NT2/D1 (cell line): ENCODE measurements around the gene CKMT2.

Experiments
- DNase-seq: peaks from one replicate; pipeline ENCODE4 v3.0.0-alpha.2; 2011; ENCODE audit warnings: low read depth, low spot score
- H3K27me3 ChIP-seq: 2 replicates; pipeline ENCODE4 v1.6.0; 2011; ENCODE audit warnings: mild to moderate bottlenecking; ENCODE audit not compliant: insufficient read length, insufficient read depth
- H3K36me3 ChIP-seq: 2 replicates; pipeline ENCODE4 v1.6.1; 2011; ENCODE audit warnings: mild to moderate bottlenecking, low read length, mixed read lengths; ENCODE audit not compliant: insufficient read depth, insufficient read length
- H3K4me1 ChIP-seq: 2 replicates; pipeline ENCODE4 v1.5.1; 2011; ENCODE audit not compliant: insufficient read depth, insufficient read length
- H3K4me3 ChIP-seq: 2 replicates; pipeline ENCODE4 v1.5.1; 2011; ENCODE audit warnings: low read depth; ENCODE audit not compliant: insufficient read length
- H3K9ac ChIP-seq: 2 replicates; pipeline ENCODE4 v1.6.0; 2011; ENCODE audit warnings: low read depth; ENCODE audit not compliant: insufficient read length
- H3K9me3 ChIP-seq: 2 replicates; pipeline ENCODE4 v1.5.1; 2011; ENCODE audit warnings: mild to moderate bottlenecking, low read length; ENCODE audit not compliant: insufficient read depth
- SUZ12 ChIP-seq: IDR thresholded peaks from 2 replicates; pipeline ENCODE4 v1.6.1; 2011; ENCODE audit not compliant: insufficient read length, insufficient read depth; ENCODE audit errors: extremely low read depth
- YY1 ChIP-seq: IDR thresholded peaks from 2 replicates; pipeline ENCODE4 v1.6.1; 2011; ENCODE audit not compliant: insufficient read length, insufficient read depth
- ZNF274 ChIP-seq: IDR thresholded peaks from 2 replicates; pipeline ENCODE4 v1.6.1; 2011; ENCODE audit warnings: mild to moderate bottlenecking, low read depth, low read length

CKMT2 gene

GRCh38 chr5:81219389-81219788 is 13.7 kb upstream of the CKMT2 start:
- Histone ChIP-seq H3K4me1 (no peaks in the 10 kb centered on the region), H3K9me3 (no peaks in the 10 kb centered on the region), H3K36me3 (no peaks in the 10 kb centered on the region), H3K27me3 (no peaks in the 10 kb centered on the region), H3K4me3 (no peak overlapping the region), H3K9ac (no peak overlapping the region)
- no peak for DNase-seq
- TF ChIP-seq ZNF274 (no peak), SUZ12 (no peak), YY1 (no peak)

GRCh38 chr5:81222285-81222684 is 10.8 kb upstream of the CKMT2 start:
- no peak for TF ChIP-seq ZNF274
- no peaks in the 10 kb centered on the region for H3K36me3 ChIP-seq
- H3K4me1 ChIP-seq = no peaks in the 10 kb centered on the region
- no peak overlapping the region for H3K9ac ChIP-seq
- H3K4me3 ChIP-seq = no peak overlapping the region
- DNase-seq = no peak
- H3K27me3 ChIP-seq = no peaks in the 10 kb centered on the region
- no peaks in the 10 kb centered on the region for H3K9me3 ChIP-seq

- H3K9ac ChIP-seq = no peak overlapping the region
- H3K4me1 ChIP-seq = no peaks in the 10 kb centered on the region
- no peak overlapping the region for H3K4me3 ChIP-seq
- DNase-seq = no peak
- no peaks in the 10 kb centered on the region for H3K27me3 ChIP-seq
- no peak for TF ChIP-seq YY1
- TF ChIP-seq SUZ12 = no peak
- TF ChIP-seq ZNF274 = no peak
- H3K9me3 ChIP-seq = no peaks in the 10 kb centered on the region
- no peaks in the 10 kb centered on the region for H3K36me3 ChIP-seq
Measured at GRCh38 chr5:81225463-81225862, 7.7 kb upstream of the CKMT2 start.

GRCh38 chr5:81226286-81226685 is 6.8 kb upstream of the CKMT2 start:
- DNase-seq = no peak
- Histone ChIP-seq H3K27me3 (no peaks in the 10 kb centered on the region), H3K36me3 (no peaks in the 10 kb centered on the region), H3K4me1 (no peaks in the 10 kb centered on the region), H3K4me3 (no peak overlapping the region), H3K9ac (no peak overlapping the region), H3K9me3 (no peaks in the 10 kb centered on the region)
- TF ChIP-seq ZNF274 = no peak
- TF ChIP-seq SUZ12 = no peak
- TF ChIP-seq YY1 = no peak

- H3K36me3 ChIP-seq = no peaks in the 10 kb centered on the region
- DNase-seq = no peak
- TF ChIP-seq SUZ12 (no peak), ZNF274 (no peak), YY1 (no peak)
- no peak overlapping the region for H3K4me3 ChIP-seq
- no peaks in the 10 kb centered on the region for H3K9me3 ChIP-seq
- no peaks in the 10 kb centered on the region for H3K27me3 ChIP-seq
- H3K9ac ChIP-seq = no peak overlapping the region
- no peaks in the 10 kb centered on the region for H3K4me1 ChIP-seq
Measured at GRCh38 chr5:81226949-81227348, 6.2 kb upstream of the CKMT2 start.

- H3K9me3 ChIP-seq = no peaks in the 10 kb centered on the region
- no peak for DNase-seq
- TF ChIP-seq SUZ12 = no peak
- TF ChIP-seq YY1 = no peak
- TF ChIP-seq ZNF274 = no peak
- H3K4me3 ChIP-seq = no peak overlapping the region
- H3K9ac ChIP-seq = no peak overlapping the region
- no peaks in the 10 kb centered on the region for H3K36me3 ChIP-seq
- H3K4me1 ChIP-seq = no peaks in the 10 kb centered on the region
- no peaks in the 10 kb centered on the region for H3K27me3 ChIP-seq
Measured at GRCh38 chr5:81228084-81228483, 5.0 kb upstream of the CKMT2 start.

- Histone ChIP-seq H3K9ac (no peak overlapping the region), H3K9me3 (no peaks in the 10 kb centered on the region), H3K27me3 (no peaks in the 10 kb centered on the region), H3K4me1 (peaks cover 3% of the 10 kb centered on the region), H3K4me3 (no peak overlapping the region), H3K36me3 (no peaks in the 10 kb centered on the region)
- no peak for DNase-seq
- TF ChIP-seq YY1 (no peak), ZNF274 (no peak), SUZ12 (no peak)
Measured at GRCh38 chr5:81230416-81230815, 2.7 kb upstream of the CKMT2 start.
